Activated T-cell treated with anti-CD3 and anti-CD28 coated beads, Interleukin-2, amount 50 U/mL, for 4 hours (primary cell): Measurements from ENCODE around the gene LRRC9. TPM values are rescaled to one million over a fixed set of nuclear protein-coding genes. Genes with fewer than 3 reads are reported as not detected.
"Not testable (repeated sequence)": the region's sequence is repeated elsewhere in the genome, so short reads cannot be mapped to it uniquely, and the experiment has no call there.

ENCODE experiments used
- ATAC-seq, 2 donors: fragments of 200-7000 bp; cut with Tn5 transposase; one replicate each; pipeline ENCODE4 v1.10.0; 2021
- DNase-seq: peaks from one replicate; pipeline ENCODE4 v3.0.0-alpha.2; 2020
- H3K27me3 Mint-ChIP-seq: one replicate; pipeline ENCODE4 v1.8.0; 2021; ENCODE audit warnings: low read depth, mixed read lengths
- H3K36me3 Mint-ChIP-seq: one replicate; pipeline ENCODE4 v1.8.0; 2022; ENCODE audit warnings: mixed read lengths; ENCODE audit not compliant: insufficient read depth
- H3K4me1 Mint-ChIP-seq: one replicate; pipeline ENCODE4 v1.8.0; 2021; ENCODE audit warnings: low read depth, mixed read lengths
- H3K4me3 Mint-ChIP-seq: one replicate; pipeline ENCODE4 v1.8.0; 2021; ENCODE audit warnings: mild to moderate bottlenecking, moderate library complexity, mixed read lengths
- H3K9me3 Mint-ChIP-seq: one replicate; pipeline ENCODE4 v1.8.0; 2021; ENCODE audit warnings: mixed read lengths
- total RNA-seq, 3 donors: library from RNA; stranded (reverse); gene quantifications; one replicate each; pipeline ENCODE4 v1.2.1, GENCODE V29; 2021

LRRC9 gene
- total RNA-seq, 3 donors from 2014 or later, result not detected

DNA sequence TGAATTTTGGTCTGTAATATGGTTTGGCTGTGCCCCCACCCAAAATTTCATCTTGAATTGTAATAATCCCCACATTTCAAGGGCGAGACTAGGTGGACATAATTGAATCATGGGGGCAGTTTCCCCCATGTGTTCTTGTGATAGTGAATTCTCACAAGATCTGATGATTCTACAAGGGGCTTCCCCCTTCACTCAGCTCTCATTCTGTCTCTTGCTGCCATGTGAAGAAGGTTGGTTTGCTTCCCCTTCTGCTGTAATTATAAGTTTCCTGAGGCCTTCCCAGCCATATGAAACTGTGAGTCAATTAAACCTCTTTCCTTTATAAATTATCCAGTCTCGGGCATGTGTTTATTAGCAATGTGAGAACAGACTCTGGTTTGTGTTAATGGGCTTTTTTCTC lies 5.9 kb downstream of the LRRC9 start:
- DNase-seq (no peak), ATAC-seq (peak; percentile 52 to 53)
- H3K36me3 Mint-ChIP-seq, result no peaks in the 10 kb centered on the region
- no peak overlapping the region for H3K4me3 Mint-ChIP-seq
- H3K9me3 Mint-ChIP-seq, result no peaks in the 10 kb centered on the region
- H3K4me1 Mint-ChIP-seq, result no peaks in the 10 kb centered on the region
- peaks cover 26% of the 10 kb centered on the region for H3K27me3 Mint-ChIP-seq

- Mint-ChIP-seq H3K9me3 (no peaks in the 10 kb centered on the region), H3K36me3 (no peaks in the 10 kb centered on the region), H3K4me3 (no peak overlapping the region), H3K4me1 (no peaks in the 10 kb centered on the region), H3K27me3 (peaks cover 19% of the 10 kb centered on the region)
- DNase-seq (no peak), ATAC-seq (peak; percentile 28 to 30)
Measured at GRCh38 chr14:59926534-59926933, 6.6 kb downstream of the LRRC9 start.

GRCh38 chr14:59931237-59931636 lies 11.3 kb downstream of the LRRC9 start:
- H3K9me3 Mint-ChIP-seq, result no peaks in the 10 kb centered on the region
- DNase-seq (no peak), ATAC-seq (no peak)
- H3K4me3 Mint-ChIP-seq, result no peak overlapping the region
- H3K4me1 Mint-ChIP-seq, result no peaks in the 10 kb centered on the region
- peaks cover 8% of the 10 kb centered on the region for H3K27me3 Mint-ChIP-seq
- H3K36me3 Mint-ChIP-seq, result no peaks in the 10 kb centered on the region

DNA sequence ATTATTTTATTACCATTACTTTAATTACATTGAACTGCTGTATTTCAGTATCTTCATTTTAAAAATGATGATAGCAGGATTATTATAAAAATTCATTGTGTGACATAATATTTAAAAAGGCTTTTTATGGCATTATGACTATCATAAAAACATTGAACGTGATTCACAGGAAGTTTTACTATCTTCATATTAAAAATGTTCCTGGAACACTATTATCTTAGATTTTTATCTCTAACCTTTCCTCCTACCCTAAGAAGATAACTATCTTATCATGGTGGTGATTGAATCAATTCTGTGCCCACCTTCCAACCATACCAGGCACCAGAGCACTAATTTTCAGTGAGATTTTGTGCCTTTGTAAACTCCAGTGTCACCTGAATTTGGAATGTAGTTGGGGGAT lies 16.2 kb downstream of the LRRC9 start:
- no peaks in the 10 kb centered on the region for H3K9me3 Mint-ChIP-seq
- ATAC-seq (no peak), DNase-seq (no peak)
- no peaks in the 10 kb centered on the region for H3K36me3 Mint-ChIP-seq
- no peaks in the 10 kb centered on the region for H3K4me1 Mint-ChIP-seq
- peaks cover 3% of the 10 kb centered on the region for H3K27me3 Mint-ChIP-seq
- no peak overlapping the region for H3K4me3 Mint-ChIP-seq

DNA sequence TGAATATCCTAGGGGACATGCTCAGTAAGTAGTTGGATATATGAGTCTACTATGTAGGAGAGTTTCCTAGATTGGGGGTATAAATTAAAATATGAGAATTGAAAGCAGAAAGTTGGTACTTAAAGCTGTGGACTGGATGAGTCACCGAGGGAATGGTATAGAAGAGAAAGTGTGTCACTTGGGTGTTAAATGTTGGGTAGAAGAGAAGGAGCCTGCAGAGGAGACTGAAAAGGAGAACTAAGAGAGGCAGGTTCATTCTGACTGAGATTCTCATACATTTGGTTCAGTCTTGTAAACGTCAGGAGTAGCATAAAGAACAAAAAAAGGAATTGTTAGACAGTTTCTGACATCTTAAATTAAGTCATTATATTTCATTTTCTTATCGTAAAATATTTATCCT lies 19.9 kb downstream of the LRRC9 start:
- H3K4me3 Mint-ChIP-seq, result no peak overlapping the region
- peaks cover 8% of the 10 kb centered on the region for H3K27me3 Mint-ChIP-seq
- no peak for DNase-seq
- H3K9me3 Mint-ChIP-seq, result peaks cover 6% of the 10 kb centered on the region
- ATAC-seq, result peak; percentile 35 to 43
- H3K36me3 Mint-ChIP-seq, result no peaks in the 10 kb centered on the region
- no peaks in the 10 kb centered on the region for H3K4me1 Mint-ChIP-seq

- H3K4me3 Mint-ChIP-seq, DNase-seq, ATAC-seq, H3K9me3 Mint-ChIP-seq, H3K36me3 Mint-ChIP-seq, H3K4me1 Mint-ChIP-seq, H3K27me3 Mint-ChIP-seq: not testable (repeated sequence)
Measured at GRCh38 chr14:59942296-59942862, 22.4 kb downstream of the LRRC9 start.

DNA sequence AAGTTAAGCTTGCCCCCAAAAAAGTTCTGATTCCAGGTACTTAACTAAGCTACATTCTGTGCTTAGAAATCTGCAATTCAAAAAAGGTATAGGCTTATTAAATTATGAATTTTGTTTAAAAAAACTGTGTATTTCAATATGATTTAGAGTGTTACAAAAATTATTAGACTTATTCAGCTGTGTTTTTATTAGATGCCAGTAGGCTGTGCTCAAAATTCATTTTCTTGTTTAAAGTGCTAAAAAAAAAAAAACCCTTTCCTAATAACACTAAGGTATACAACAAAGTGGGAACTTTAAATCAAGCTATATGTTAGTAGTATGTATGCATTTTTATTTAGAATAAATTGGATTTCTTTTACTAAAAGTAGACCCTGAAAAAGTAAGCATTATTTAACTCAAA lies 25.0 kb downstream of the LRRC9 start:
- DNase-seq, result no peak
- Mint-ChIP-seq H3K9me3 (peaks cover 6% of the 10 kb centered on the region), H3K36me3 (no peaks in the 10 kb centered on the region), H3K27me3 (peaks cover 4% of the 10 kb centered on the region), H3K4me1 (no peaks in the 10 kb centered on the region), H3K4me3 (no peak overlapping the region)
- ATAC-seq, result no peak

DNA sequence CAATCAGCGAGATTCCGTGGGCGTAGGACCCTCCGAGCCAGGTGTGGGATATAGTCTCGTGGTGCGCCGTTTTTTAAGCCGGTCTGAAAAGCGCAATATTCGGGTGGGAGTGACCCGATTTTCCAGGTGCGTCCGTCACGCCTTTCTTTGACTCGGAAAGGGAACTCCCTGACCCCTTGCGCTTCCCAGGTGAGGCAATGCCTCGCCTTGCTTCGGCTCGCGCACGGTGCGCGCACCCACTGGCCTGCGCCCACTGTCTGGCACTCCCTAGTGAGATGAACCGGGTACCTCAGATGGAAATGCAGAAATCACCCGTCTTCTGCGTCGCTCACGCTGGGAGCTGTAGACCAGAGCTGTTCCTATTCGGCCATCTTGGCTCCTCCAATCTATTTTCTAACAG lies 32.2 kb downstream of the LRRC9 start:
- not testable (repeated sequence) for H3K4me3 Mint-ChIP-seq, H3K4me1 Mint-ChIP-seq, H3K36me3 Mint-ChIP-seq, ATAC-seq, DNase-seq
- peaks cover 19% of the 10 kb centered on the region for H3K9me3 Mint-ChIP-seq
- H3K27me3 Mint-ChIP-seq, result peaks cover 23% of the 10 kb centered on the region

GRCh38 chr14:59957890-59958289 lies 37.9 kb downstream of the LRRC9 start:
- not testable (repeated sequence) for DNase-seq, H3K4me3 Mint-ChIP-seq, H3K4me1 Mint-ChIP-seq, ATAC-seq, H3K36me3 Mint-ChIP-seq
- Mint-ChIP-seq H3K9me3 (peaks cover 22% of the 10 kb centered on the region), H3K27me3 (peaks cover 24% of the 10 kb centered on the region)

GRCh38 chr14:59959668-59960067 lies 39.7 kb downstream of the LRRC9 start:
- peaks cover 17% of the 10 kb centered on the region for H3K27me3 Mint-ChIP-seq
- peaks cover 22% of the 10 kb centered on the region for H3K9me3 Mint-ChIP-seq
- H3K4me1 Mint-ChIP-seq, result peaks cover 4% of the 10 kb centered on the region
- DNase-seq, result no peak
- H3K4me3 Mint-ChIP-seq, result no peak overlapping the region
- no peak for ATAC-seq
- H3K36me3 Mint-ChIP-seq, result no peaks in the 10 kb centered on the region

- H3K4me1 Mint-ChIP-seq, result peaks cover 12% of the 10 kb centered on the region
- DNase-seq (no peak), ATAC-seq (no peak)
- peaks cover 8% of the 10 kb centered on the region for H3K9me3 Mint-ChIP-seq
- H3K27me3 Mint-ChIP-seq, result peaks cover 7% of the 10 kb centered on the region
- no peak overlapping the region for H3K4me3 Mint-ChIP-seq
- no peaks in the 10 kb centered on the region for H3K36me3 Mint-ChIP-seq
Measured at GRCh38 chr14:59961518-59962062, 41.6 kb downstream of the LRRC9 start.

GRCh38 chr14:59964251-59965007 lies 44.5 kb downstream of the LRRC9 start:
- no peak for DNase-seq
- peaks cover 8% of the 10 kb centered on the region for H3K27me3 Mint-ChIP-seq
- ATAC-seq, result peak in 1 of 2 donors; percentile 12
- H3K9me3 Mint-ChIP-seq, result no peaks in the 10 kb centered on the region
- H3K36me3 Mint-ChIP-seq, result no peaks in the 10 kb centered on the region
- peaks cover 12% of the 10 kb centered on the region for H3K4me1 Mint-ChIP-seq
- peak overlapping the region; percentile 85 for H3K4me3 Mint-ChIP-seq

DNA sequence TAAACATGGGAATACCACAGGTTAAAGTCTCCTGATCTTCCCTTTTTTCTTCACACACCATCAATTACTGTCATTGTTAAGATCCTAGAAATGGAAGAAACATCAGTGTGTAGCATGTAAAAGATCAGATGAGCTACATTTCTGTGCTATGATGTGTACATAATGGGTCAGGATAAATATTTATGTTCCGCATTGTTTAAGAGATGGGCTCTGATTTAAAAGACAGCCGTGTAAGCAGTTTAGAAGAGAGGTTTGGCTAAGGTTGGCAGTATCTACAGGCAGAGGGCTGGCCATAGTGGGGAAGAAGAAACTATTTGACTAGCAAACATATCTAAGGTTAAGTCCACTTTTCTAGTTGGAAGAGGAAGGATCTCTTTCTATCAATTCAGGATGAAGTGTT lies 49.4 kb downstream of the LRRC9 start:
- DNase-seq, result no peak
- Mint-ChIP-seq H3K9me3 (no peaks in the 10 kb centered on the region), H3K27me3 (peaks cover 14% of the 10 kb centered on the region), H3K4me1 (peaks cover 9% of the 10 kb centered on the region), H3K36me3 (no peaks in the 10 kb centered on the region), H3K4me3 (no peak overlapping the region)
- no peak for ATAC-seq

- no peak overlapping the region for H3K4me3 Mint-ChIP-seq
- ATAC-seq, result no peak
- no peaks in the 10 kb centered on the region for H3K27me3 Mint-ChIP-seq
- no peak for DNase-seq
- no peaks in the 10 kb centered on the region for H3K9me3 Mint-ChIP-seq
- H3K36me3 Mint-ChIP-seq, result no peaks in the 10 kb centered on the region
- no peaks in the 10 kb centered on the region for H3K4me1 Mint-ChIP-seq
Measured at GRCh38 chr14:59981564-59981963, 61.6 kb downstream of the LRRC9 start.

DNA sequence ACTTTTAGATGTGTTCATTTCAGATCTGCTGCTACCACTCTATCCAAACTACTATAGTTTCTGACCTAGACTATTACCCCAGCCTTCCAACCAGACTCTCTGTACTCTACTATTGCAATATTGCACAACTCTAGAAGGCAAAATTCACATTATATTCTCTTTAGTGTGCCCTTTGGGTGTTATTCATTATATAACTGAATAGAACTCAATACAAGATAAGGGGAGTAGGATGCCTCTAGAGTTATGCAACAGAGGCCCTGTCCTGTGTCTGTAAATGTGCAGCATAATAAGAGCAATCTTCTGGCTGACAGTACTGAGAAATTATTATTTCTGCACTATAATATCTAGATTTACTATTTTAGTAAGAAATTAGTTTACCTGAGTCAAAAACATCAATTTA lies 63.1 kb downstream of the LRRC9 start:
- Mint-ChIP-seq H3K4me3 (no peak overlapping the region), H3K36me3 (no peaks in the 10 kb centered on the region), H3K4me1 (no peaks in the 10 kb centered on the region), H3K9me3 (no peaks in the 10 kb centered on the region), H3K27me3 (no peaks in the 10 kb centered on the region)
- no peak for DNase-seq
- ATAC-seq, result no peak
